ENCODE data around the gene RNF14.

RNF14 gene

DNA sequence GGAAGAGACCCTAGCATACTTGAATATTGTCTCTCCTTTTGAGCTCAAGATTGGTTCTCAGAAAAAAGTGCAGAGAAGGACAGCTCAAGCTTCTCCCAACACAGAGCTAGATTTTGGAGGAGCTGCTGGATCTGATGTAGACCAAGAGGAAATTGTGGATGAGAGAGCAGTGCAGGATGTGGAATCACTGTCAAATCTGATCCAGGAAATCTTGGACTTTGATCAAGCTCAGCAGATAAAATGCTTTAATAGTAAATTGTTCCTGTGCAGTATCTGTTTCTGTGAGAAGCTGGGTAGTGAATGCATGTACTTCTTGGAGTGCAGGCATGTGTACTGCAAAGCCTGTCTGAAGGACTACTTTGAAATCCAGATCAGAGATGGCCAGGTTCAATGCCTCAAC is 9.5 kb downstream of the RNF14 start:
- no peak for DNase-seq (ENCODE audit: low spot score)

DNA sequence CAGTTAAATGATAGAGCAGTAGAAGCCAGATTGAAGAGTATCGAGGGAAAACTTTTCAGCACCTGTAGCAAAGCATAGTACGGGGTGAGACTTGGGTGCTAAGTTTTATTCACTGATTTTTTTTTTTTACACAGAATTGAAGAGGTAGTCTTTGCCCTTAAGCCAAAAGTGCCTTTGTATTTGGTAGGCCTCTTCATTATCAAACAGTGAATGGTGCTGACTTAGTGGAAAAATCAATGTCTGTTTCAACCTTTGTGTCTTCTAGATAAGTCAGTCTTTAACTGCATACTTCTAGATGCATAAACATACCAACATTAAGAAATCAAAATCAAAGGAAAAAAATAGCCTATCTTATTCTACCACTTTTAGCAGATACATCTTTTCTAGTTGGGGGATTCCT is 13.7 kb downstream of the RNF14 start:
- no peak for DNase-seq (ENCODE audit: low spot score)

DNA sequence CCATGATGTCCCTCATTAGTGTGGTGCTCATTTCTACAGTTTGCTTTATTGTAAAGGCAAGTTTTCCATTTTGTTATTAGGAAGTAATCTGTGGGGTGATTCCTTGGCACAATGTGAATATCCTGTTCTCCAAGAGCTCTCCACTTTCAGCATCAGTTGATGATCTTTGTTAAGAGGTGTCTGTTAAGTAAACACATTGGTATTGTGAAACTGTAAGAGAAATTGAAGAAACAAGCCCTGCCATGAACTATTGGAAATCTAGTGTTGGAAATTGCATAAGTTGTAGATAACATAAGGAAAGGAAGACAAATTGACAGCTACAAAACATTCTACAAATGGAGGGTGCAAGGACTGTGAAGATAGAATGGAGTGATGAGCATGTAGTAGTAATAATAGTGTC is 17.2 kb downstream of the RNF14 start:
- DNase-seq (ENCODE audit: low spot score), result no peak

DNA sequence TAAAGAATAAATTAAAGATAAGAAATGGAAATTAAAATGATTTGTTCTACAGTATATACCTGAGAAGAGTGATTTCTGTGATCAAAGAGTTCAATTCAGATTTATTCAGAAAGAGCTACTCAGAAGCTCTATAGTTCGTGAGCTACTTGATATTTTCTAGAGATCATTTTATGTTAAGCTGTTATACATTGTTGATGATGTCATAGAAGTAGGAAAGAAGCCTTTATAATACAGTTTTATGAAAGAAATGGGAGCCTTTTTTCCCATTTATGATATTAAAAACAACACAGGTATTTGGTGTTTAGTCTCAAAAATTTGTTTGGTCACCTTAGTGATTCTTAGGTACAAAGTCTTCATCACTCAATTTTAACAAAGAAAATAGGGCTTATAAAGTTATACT is 20.8 kb downstream of the RNF14 start:
- DNase-seq (ENCODE audit: low spot score), result no peak

DNA sequence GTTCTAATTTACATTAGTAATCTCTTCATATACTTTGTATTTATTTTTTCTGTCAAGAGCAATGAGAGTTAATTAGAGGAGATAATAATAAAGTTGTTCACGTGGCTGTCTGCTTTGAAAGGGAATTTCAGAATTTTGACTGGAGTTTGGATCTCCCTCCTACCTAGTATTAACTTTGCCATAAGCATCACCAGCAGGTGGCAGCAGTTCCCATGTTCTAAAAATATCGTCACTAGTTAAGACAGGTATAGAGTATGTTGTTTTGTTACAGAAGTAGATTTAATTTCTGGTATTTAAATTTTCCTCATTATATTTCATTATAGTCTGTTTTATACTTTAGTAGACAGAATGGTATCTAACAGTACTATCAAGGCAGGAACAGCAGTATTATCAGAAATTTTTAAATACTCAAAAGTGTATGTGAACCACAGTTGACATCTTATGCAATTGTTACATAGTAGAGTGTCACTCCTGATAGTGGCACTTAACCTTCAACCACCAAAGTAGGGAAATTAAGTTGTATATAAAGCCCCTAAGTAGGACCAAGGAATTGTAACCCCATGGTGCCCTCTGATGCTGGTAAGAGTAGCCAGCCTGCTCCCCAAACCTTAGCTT is 23.6 kb downstream of the RNF14 start:
- peak; percentile 68 for DNase-seq (ENCODE audit: low spot score)

DNA sequence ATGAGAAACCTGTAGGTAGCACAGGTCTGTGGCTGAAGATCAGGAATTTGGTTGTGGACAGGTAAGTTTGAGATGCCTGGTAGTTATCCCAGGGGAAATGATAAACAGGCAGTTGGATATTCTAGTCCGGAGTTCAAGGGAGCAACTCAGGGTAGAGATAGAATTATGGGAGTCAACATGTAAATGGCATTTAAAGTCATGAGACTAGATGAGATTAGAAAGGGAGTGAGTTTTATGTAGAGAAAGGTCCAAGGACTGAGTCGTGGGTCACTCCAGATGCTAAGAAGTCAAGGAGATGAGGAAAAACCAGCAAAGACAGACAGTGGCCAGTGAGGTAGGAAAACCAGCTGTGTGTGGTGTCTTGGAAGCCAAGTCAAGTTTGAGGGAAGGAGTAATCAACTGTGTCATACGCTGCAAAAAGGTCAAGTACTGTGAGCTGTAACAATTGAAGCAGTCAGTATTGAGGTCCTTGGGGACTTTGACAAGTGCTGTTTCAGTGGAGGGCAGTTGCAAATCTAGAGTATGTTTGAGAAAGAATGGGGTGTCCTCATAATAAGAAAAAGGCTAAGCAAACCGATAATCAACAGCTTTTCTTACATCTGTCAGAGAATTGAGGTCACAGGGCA is 25.7 kb downstream of the RNF14 start:
- DNase-seq (ENCODE audit: low spot score), result no peak

DNA sequence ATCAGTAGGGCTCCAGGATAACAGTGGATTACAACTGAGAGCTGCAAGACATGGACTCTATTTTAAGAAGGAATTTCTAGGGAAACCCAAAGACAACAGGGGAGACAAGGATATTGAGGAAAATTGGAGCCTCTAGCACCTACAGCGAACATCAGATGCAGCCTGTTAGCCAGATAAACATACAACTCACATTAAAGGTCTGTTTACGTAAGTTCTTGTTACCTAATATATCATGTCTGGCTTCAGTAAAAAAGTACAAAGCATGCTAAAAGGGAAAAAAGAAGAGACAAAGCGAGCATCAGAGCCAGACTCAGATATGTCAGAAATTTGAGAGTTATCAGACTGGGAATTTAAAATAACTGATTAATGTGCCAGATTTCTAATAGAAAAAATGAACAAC is 26.8 kb downstream of the RNF14 start:
- DNase-seq (ENCODE audit: low spot score), result no peak

DNA sequence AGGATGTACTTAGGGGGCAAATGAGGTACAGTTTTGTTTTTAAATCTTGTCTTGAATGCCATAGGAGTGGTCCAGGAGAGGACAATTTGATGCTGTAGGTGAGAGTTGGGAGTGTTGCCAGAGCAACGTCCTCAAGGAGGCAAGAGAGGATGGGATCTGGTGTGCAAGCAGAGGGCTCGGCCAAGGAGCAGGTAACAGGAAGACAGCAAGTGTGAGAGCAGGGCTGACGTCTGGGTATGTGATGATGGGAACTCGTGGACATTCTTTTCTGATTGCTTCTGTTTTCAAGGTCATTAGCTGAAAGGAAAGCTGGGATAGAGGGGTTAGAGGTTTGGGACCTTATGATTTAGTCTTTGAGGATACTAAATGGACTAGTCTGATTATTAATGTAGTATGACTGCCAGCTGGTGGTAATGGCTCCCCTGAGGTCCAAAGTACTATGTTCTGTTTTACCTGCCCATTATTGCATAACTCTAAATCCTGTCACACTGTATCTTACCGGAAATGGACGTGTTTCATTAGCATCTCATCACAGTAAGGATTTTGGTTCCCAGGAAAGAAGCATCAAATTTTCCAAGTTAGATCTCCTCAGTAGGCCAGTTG is 28.6 kb downstream of the RNF14 start:
- DNase-seq (ENCODE audit: low spot score), result no peak

DNA sequence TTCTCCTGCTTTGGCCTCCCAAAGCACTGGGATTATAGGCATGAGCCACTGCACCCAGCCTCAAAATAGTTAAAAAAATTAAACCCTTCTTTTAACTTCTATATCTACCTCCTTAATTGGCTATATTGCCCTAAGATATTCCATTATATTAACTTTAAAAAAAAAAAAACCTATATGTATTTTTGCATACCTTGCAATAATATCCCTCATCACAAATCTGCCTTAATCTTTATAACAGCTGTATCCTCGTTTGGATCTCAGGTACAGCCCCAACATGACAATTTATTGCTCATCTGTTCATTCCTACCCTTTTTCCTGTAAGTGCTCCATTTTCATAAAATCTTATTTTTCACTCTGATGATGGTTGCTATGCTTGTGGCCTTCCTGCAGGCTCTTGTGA is 31.3 kb downstream of the RNF14 start:
- no peak for DNase-seq (ENCODE audit: low spot score)

DNA sequence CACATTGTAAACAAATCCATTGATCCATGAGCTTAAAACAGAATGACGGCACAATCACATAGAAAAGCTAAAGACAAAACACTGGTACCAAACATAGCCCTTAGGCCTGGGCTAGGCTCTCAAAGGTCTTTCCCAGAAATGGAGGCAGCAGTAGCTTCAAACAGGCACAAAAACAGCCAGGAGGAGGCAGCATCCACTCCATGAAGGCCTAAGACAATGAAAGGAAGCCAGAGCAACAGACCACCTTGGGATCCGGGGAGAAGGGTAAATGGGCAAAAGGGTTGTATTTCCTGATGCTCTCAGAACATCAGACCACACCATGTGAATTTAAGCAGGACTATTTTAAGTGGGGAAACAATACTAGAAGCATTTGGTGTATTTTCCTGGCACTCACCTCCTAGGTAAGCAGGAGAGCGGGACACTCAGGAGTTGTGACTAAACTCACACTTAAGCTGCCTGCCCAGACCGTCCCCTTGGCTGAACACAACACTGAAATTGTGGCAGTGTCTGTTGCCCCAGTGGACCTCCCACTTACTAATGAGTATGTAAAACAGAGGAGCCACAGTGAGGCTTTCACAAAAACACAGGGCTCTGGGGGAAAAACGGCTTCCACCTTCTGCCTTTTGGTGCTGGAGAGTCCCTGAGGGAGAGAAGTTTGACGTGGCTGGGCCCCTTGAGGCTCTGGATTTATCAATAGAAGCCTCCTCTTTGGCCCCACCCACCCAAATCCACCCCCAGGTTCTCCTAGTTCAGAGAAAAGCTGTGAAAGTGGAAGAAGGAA is 32.0 kb downstream of the RNF14 start:
- DNase-seq (ENCODE audit: low spot score), result no peak

DNA sequence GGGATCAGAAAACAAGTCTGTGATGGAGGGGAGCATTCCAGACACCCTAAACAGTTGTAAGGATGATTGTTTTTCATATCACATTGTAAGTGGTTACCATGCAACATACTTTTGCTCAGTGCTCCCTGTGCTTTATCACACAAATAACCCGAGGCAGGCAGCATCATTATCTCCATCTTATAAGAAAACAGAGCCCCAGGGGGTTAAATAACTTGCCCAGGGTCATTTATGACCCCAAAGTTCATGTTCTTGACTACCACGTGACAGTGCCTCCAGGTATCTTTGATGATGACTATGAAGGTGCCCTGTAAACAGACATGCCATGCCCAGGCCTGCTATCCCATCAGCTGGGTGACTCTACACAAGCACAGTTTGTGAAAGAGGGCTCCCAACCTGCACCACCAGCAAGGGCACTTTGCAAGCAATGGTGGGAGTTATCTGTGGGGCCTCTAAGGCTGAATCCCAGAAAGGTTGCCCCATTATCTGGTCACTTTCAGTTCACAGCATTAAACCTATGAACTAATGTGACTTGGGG is 34.4 kb downstream of the RNF14 start:
- DNase-seq (ENCODE audit: low spot score), result no peak

DNA sequence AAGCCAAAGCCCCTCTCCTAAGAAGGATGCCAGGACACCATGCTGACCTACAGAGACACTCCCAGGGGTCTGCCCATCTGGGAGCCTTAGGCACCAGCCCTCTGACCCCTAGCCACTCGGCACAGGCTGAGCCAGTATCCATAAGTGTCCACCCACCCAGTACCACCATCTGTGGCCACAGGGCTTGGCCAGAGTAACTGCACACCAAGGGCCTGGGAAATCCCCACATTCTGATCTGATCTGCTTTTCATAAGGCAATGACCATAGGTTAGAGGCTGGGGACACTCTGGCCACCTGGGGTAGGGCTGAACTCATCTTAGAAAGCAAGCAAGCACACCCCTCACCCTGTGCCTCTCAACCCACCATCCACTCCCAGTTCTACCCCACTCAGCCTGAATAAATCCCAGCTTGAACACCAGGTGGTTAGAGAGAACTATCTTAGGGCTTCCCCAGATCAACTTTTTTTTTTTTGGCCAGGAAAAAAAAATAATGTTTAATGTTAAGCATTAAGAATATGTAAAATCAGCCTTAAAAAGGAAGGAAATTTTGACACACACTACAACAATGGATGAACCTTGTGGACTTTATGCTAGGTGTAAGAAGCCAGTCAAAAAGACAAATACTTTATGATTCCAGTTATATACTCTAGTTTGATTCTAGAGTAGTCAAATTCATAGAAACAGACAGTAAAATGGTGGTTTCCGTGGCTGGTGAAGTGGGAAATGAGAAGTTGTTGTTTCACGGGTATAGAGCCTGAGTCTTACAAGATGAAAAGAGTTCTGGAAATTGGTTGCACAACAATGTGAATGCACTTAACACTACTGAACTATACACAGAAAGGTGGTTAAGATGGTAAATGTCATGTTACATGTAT is 37.7 kb downstream of the RNF14 start:
- DNase-seq (ENCODE audit: low spot score), result peak; percentile 34

DNA sequence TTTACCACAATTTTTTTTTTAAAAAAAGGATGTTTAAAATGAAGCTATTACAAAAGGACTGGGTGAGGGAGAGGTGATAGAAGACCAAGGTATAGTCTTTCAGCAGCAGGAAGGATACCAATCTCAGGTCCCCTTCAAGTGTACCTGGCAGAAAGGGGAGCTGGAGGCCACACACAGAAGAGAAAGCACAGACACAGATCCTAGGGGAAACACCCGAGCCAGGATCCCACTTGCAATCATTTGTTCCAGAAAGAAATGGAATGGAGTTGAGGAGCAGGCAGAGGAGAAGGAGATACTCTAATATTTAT is 38.3 kb downstream of the RNF14 start:
- no peak for DNase-seq (ENCODE audit: low spot score)

DNA sequence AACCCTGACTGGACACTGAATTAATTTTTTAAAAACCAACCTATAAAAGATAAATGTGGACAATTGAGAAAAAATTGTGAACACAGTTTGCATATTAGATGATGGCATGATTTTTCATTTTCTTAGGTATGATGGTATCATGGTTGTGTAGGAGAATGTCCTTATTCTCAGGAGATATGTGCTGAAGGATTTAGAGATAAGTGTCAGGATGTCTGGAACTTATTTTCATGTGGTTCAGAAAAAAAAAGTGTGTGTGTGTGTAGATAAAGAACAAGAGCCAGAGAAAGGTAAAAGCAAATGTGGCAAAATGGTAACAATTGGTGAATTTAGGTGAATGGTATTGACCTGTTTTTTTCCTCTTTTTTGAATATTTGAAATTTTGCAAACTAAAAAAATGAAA is 39.9 kb downstream of the RNF14 start:
- DNase-seq (ENCODE audit: low spot score), result no peak

DNA sequence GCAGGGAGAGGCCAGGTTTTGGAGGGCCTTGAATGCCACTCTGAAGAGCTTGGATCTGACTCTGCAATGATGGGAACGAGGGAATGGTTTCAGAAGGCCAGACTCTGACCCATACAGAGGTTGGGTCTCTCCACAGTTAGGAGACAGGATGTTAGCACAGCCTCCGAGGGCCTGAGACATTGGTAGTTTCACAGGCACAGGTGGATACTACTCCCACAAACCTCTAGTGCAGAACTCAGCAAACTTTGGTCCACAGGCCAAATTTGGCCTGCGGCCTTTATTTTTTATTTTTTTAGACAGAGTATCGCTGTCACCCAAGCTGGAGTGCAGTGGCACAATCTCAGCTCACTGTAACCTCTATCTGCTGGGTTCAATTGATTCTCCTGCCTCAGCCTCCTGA is 41.0 kb downstream of the RNF14 start:
- DNase-seq (ENCODE audit: low spot score), result no peak

DNA sequence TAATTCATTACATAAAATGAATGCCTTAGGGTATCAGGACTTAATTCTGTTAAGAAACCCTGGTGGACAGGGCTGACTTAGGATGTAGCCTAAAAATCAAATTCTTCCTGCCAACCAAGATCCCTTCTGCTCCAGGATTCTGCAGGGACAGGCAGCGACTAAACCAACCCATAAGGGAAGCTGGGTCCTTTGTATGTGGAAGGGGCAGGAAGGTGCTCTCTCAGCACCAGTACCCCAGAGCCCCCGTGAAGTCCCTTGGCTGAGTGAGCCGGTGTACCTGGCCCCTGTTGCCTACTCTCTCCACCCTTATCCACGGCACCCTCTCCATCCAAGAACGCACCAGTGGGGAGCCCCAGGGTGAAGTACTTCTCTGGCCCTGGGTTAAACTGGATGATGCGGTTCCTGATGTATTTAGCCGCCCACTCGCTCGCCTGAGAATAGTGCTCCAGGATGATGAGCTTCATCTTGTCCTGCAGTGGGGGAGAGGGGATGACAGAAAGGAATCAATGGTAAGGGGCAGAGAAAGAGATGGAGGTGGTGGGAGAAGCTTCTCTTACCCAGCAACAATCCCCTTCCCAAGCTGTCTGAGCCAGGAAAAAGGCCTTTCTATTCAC is 42.8 kb downstream of the RNF14 start:
- DNase-seq (ENCODE audit: low spot score), result no peak

DNA sequence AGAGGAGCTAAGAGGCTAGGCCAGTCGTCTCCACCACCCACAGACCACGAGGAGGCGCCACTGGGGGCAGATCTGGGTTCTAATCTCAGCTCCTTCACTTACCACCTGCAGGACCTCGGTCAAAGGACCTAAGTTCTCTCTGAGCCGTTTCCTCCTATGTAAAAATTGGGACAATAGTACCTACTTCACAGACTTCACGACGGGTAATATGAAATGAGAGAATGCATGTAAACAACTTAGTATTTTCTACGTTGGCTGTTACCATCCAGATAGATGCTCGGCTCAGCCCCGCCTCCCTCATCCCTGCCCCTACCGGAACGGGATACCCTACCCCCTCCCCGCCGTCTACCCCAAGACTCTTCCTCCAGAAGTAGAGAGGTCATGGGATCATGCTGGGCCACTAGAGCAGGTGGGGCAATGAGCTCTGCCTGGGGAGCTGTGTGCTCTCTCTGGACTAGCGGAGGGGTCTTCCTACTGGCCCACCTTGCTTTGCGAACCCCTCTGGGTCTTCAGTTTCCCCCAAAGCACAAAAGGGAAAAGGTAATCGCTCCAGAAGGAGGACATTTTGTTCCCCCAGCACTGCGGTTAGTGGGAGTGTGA is 43.4 kb downstream of the RNF14 start:
- DNase-seq (ENCODE audit: low spot score), result peak; percentile 64

DNA sequence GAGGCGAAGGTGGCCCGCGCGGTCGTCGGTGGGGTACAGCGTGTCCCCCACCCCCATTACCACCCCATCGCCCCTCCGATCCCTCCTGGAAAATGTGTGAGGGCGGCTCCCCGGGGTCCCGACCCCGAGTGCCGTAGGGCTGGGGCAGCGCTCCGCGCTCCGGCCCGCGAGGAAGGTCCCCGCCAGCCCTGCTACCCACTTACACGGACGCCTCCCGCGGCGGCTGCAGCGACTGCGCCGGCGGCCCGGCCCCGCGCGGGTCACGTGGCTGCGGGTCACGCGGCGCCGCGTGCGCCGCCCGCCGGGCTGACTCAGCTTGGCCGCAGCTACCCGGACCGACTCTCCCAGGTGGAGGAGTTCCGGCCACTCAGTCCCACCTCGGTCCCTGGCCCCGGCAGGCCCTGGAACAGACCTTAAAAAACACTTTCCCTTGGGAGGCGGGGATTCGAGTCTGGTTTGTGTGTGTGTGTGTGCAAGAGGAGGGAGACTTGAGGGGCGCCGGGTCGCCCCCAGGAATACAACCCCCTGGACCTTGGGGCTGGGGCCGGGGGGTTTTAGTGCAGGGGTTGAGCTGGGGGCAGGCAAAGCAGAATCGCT is 44.0 kb downstream of the RNF14 start, which contains the start of gene GNPDA1:
Gene GNPDA1, minus strand, starts transcription at position 236 of the 597 bp plus-strand sequence. CDS start 992 bp downstream, outside the sequence.
- peak; percentile 90 for DNase-seq (ENCODE audit: low spot score)

DNA sequence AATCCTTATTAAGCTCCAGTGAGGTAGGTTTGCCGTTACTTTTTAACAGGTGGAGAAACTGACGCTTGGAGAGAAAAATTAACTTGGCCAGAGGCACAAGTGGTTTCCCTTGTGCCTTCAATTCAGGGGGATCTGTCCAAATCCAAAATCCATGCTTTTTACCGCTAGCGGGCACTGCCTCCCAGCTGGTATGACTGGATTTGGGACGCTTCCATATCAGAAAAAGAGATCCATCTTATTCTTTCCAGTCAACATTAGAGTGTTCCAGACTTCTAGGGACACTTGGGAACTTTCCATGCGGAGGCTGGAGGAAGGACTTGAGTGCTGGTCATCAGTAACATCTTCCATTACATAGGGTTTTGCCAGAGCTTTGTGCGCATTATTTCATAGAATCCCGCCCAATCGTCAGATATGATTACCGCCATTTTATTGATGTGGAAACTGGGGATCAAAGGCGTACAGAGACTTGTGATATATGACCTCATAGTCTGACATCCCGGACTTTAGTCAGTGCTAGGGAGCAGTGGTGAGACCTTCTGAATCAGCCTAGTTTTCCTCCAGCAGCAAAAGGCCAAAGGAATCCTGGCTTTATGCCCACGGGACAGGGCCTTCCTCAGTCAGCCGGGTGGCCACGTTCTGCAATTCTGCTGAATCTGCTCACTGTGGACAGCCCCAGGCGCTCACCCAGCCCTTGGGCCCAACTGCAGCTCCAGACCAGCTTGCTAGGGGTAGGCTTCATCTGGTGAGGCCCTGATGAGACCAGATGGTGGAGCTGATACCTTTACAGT is 45.0 kb downstream of the RNF14 start:
- DNase-seq (ENCODE audit: low spot score), result peak; percentile 90
